Ovary (tissue), 9 donors: ENCODE results near the gene MARCHF2. TPM values are rescaled to one million over a fixed set of nuclear protein-coding genes. Genes with fewer than 3 reads are reported as not detected.

Experiments used
- DNase-seq, 5 donors: peaks; one replicate each; pipeline ENCODE4 v3.0.0-alpha.2; 2019 to 2020
- H3K27ac ChIP-seq, 2 donors: fragments of 200-600 bp; one replicate each; pipeline versions ENCODE4 v1.5.1 to v1.8.0; 2019 to 2022
- H3K27me3 ChIP-seq: fragments of 200-600 bp; one replicate; pipeline ENCODE4 v1.8.0; 2022
- H3K36me3 ChIP-seq: fragments of 200-600 bp; sonication (generic); one replicate; pipeline ENCODE4 v1.5.1; 2019
- H3K4me1 ChIP-seq: one replicate; pipeline ENCODE4 v1.8.1; 2013; ENCODE audit warnings: mild to moderate bottlenecking, moderate library complexity; ENCODE audit not compliant: insufficient read depth
- H3K4me3 ChIP-seq: fragments of 200-600 bp; sonication (generic); one replicate; pipeline ENCODE4 v1.5.1; 2017
- H3K9me3 ChIP-seq, 2 donors: fragments of 200-600 bp in 1 of 2; sonication (generic) in 1 of 2; one replicate each; pipeline versions ENCODE4 v1.5.1 to v1.8.1; 2013 to 2019; ENCODE audit warnings: mild to moderate bottlenecking in 1 of 2, moderate library complexity in 1 of 2
- EP300 ChIP-seq: sonication (generic); formaldehyde crosslinking; IDR thresholded peaks from one replicate; pipeline ENCODE4 v1.6.1; 2017; ENCODE audit warnings: antibody characterized with exemption
- POLR2A ChIP-seq: fragments of 450-650 bp; IDR thresholded peaks from one replicate; pipeline ENCODE4 v1.6.1; 2017; ENCODE audit warnings: antibody characterized with exemption, mild to moderate bottlenecking, moderate library complexity
- WGBS, 3 donors: extraction: QIAGEN DNeasy Blood & Tissue Kit in 1 of 3; methylation state at CpG; one replicate each; pipeline versions ENCODE4 v1.1.5 to v1.1.7; 2013 to 2017; 5-methylcytosine and 5-hydroxymethylcytosine counted together
- intact Hi-C, 4 donors: fragments of 100-400 bp; cut with DNase I; formaldehyde crosslinking; loops; one replicate each; pipeline versions ENCODE4 v1.11.0 to v1.15.1; 2022 to 2023
- polyA plus RNA-seq, 2 donors: library from polyadenylated mRNA; stranded (reverse); fragments of 200-250 nt in 1 of 2; fragments of 350-450 nt in 1 of 2; fragmentation: Illumina TruSeq in 1 of 2; extraction: RNeasy Lipid Tissue Mini Kit (QIAGEN cat#74804) in 1 of 2; gene quantifications; one replicate each; pipeline ENCODE4 v1.2.3, GENCODE V29; 2013 to 2014
- total RNA-seq, 7 donors: library from RNA; depleted of rRNA in 2 of 7; stranded (reverse); fragments of >200 nt in 2 of 7; fragmentation: NEBNext Ultra II Directional in 3 of 7; extraction: Animal tissue kit (Norgen Biotek cat#: 25700) in 3 of 7; gene quantifications; one replicate each; pipeline versions ENCODE4 v1.1.0 to v1.2.4, GENCODE V29; 2016 to 2023
- TF ChIP-seq, protein P1 (sequence below), 3 donors: fragments of 450-650 bp in 2 of 3; fragments of 200-600 bp in 1 of 3; IDR thresholded peaks; one replicate each; pipeline versions ENCODE4 v1.5.1 to v1.8.0; 2016 to 2022; ENCODE audit warnings: antibody characterized with exemption in 3 of 3, mild to moderate bottlenecking in 1 of 3
- donor health status: DM: no; HTN: no; CAD: no; lungs with moderate emphysema.
- donor health status: DM: no; HTN: no; CAD: no.
- donor health status: Bipolar disorder and iron deficiency.
- donor health status: DM: yes; HTN: yes; CAD: no.
- donor health status: DM: no; HTN: no; CAD: no.
- donor health status: DM: yes; HTN: yes; CAD: no.

Gene MARCHF2
- total and polyA plus RNA-seq, 9 donors: 13.8 to 62.7 (median 24.7) TPM

- no peak overlapping the region for H3K27ac ChIP-seq
- no peaks in the 10 kb centered on the region for H3K36me3 ChIP-seq
- H3K4me1 ChIP-seq: peaks cover 4% of the 10 kb centered on the region
- TF ChIP-seq EP300 (no peak), POLR2A (no peak)
- TF ChIP-seq, protein P1, sequence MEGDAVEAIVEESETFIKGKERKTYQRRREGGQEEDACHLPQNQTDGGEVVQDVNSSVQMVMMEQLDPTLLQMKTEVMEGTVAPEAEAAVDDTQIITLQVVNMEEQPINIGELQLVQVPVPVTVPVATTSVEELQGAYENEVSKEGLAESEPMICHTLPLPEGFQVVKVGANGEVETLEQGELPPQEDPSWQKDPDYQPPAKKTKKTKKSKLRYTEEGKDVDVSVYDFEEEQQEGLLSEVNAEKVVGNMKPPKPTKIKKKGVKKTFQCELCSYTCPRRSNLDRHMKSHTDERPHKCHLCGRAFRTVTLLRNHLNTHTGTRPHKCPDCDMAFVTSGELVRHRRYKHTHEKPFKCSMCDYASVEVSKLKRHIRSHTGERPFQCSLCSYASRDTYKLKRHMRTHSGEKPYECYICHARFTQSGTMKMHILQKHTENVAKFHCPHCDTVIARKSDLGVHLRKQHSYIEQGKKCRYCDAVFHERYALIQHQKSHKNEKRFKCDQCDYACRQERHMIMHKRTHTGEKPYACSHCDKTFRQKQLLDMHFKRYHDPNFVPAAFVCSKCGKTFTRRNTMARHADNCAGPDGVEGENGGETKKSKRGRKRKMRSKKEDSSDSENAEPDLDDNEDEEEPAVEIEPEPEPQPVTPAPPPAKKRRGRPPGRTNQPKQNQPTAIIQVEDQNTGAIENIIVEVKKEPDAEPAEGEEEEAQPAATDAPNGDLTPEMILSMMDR (IDR thresholded peaks at IDR 0.05): no peak
- no peaks in the 10 kb centered on the region for H3K27me3 ChIP-seq
- H3K4me3 ChIP-seq: no peak overlapping the region
- intact Hi-C loops: no loop called here
- no peaks in the 10 kb centered on the region for H3K9me3 ChIP-seq
- 72 to 75% (median 73%) methylated on average over 6 of the region's 6 CpGs for WGBS, 3 donors
- peak in 1 of 5 donors; percentile 26 for DNase-seq
These were observed 68.5 kb downstream of the MARCHF2 start for GRCh38 chr19:8481616-8482015.

- no peak overlapping the region for H3K27ac ChIP-seq
- WGBS, 3 donors: 65 to 80% (median 66%) methylated on average over 11 of the region's 11 CpGs
- no peak for TF ChIP-seq POLR2A
- no peaks in the 10 kb centered on the region for H3K27me3 ChIP-seq
- H3K9me3 ChIP-seq: no peaks in the 10 kb centered on the region
- H3K4me1 ChIP-seq: peaks cover 4% of the 10 kb centered on the region
- DNase-seq: peak in 1 of 5 donors; percentile 33
- intact Hi-C loops: no loop called here
- no peak overlapping the region for H3K4me3 ChIP-seq
- H3K36me3 ChIP-seq: no peaks in the 10 kb centered on the region
These were observed 69.6 kb downstream of the MARCHF2 start for GRCh38 chr19:8482696-8483095.

- Histone ChIP-seq H3K4me3 (no peak overlapping the region), H3K27ac (no peak overlapping the region), H3K36me3 (no peaks in the 10 kb centered on the region), H3K27me3 (no peaks in the 10 kb centered on the region), H3K4me1 (peaks cover 2% of the 10 kb centered on the region), H3K9me3 (no peaks in the 10 kb centered on the region)
- 51 to 55% (median 51%) methylated on average over 8 of the region's 8 CpGs for WGBS, 3 donors
- TF ChIP-seq POLR2A: no peak
- TF ChIP-seq, protein P1 (IDR thresholded peaks at IDR 0.05): no peak
- TF ChIP-seq EP300: no peak
- DNase-seq: no peak
- intact Hi-C loops: no loop called here
These were observed 70.1 kb downstream of the MARCHF2 start for GRCh38 chr19:8483165-8483564.

GRCh38 chr19:8484331-8484894 lies 71.3 kb downstream of the MARCHF2 start:
- Histone ChIP-seq H3K4me3 (no peak overlapping the region), H3K27me3 (no peaks in the 10 kb centered on the region), H3K9me3 (no peaks in the 10 kb centered on the region), H3K27ac (no peak overlapping the region), H3K36me3 (no peaks in the 10 kb centered on the region), H3K4me1 (peaks cover 2% of the 10 kb centered on the region)
- 89 to 90% (median 89%) methylated on average over 18 of the region's 18 CpGs for WGBS, 3 donors
- TF ChIP-seq, protein P1 (IDR thresholded peaks at IDR 0.05): no peak
- TF ChIP-seq EP300: no peak
- no peak for TF ChIP-seq POLR2A
- intact Hi-C loops: no loop called here
- peak in 1 of 5 donors; percentile 36 for DNase-seq

DNA sequence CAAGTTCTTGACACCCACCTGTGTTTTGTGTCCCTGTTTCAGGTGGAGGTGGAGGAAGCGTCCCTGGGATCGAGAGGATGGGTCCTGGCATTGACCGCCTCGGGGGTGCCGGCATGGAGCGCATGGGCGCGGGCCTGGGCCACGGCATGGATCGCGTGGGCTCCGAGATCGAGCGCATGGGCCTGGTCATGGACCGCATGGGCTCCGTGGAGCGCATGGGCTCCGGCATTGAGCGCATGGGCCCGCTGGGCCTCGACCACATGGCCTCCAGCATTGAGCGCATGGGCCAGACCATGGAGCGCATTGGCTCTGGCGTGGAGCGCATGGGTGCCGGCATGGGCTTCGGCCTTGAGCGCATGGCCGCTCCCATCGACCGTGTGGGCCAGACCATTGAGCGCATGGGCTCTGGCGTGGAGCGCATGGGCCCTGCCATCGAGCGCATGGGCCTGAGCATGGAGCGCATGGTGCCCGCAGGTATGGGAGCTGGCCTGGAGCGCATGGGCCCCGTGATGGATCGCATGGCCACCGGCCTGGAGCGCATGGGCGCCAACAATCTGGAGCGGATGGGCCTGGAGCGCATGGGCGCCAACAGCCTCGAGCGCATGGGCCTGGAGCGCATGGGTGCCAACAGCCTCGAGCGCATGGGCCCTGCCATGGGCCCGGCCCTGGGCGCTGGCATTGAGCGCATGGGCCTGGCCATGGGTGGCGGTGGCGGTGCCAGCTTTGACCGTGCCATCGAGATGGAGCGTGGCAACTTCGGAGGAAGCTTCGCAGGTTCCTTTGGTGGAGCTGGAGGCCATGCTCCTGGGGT lies 72.7 kb downstream of the MARCHF2 start:
- WGBS, 3 donors: 94 to 97% (median 96%) methylated on average over 60 to 62 of the region's 62 CpGs
- DNase-seq: peak in 1 of 5 donors; percentile 36
- Histone ChIP-seq H3K4me1 (peaks cover 2% of the 10 kb centered on the region), H3K27ac (no peak overlapping the region), H3K27me3 (no peaks in the 10 kb centered on the region), H3K9me3 (no peaks in the 10 kb centered on the region), H3K36me3 (no peaks in the 10 kb centered on the region), H3K4me3 (no peak overlapping the region)
- TF ChIP-seq POLR2A: no peak
- TF ChIP-seq, protein P1 (IDR thresholded peaks at IDR 0.05): no peak
- TF ChIP-seq EP300: no peak
- intact Hi-C loops: no loop called here
